Measurements from ENCODE around the gene INPP4A. TPM values are rescaled to one million over a fixed set of nuclear protein-coding genes. Genes with fewer than 3 reads are reported as not detected.
A peak's percentile ranks its signal among the peaks of the same experiment; 100 is the strongest.

Gene INPP4A
- polyA plus RNA-seq, 2 of the 4 experiments (the other 2 are of a cell fraction), result 9.4 to 16.0 TPM

GRCh38 chr2:98463551-98463971 is 18.9 kb downstream of the INPP4A start:
- ChIA-PET CTCF (no interaction called here), POLR2A (no interaction called here)
- TF ChIP-seq MAFK (IDR thresholded peaks at IDR 0.05; ENCODE audit: partially characterized antibody) (peak; percentile 55), RAD21 (conservative IDR thresholded peaks at IDR 0.05 in 1 of 2, IDR thresholded peaks at IDR 0.05 in 1 of 2) (no peak)
- Histone ChIP-seq H3K4me1 (peaks cover 34% of the 10 kb centered on the region), H3K4me2 (no peak overlapping the region), H3K27ac (no peak overlapping the region), H3K9me3 (no peaks in the 10 kb centered on the region), H3K4me3 (no peak overlapping the region)
- DNase-seq (ENCODE audit: low read depth in 1 of 2, low spot score in 1 of 2) (no peak), ATAC-seq (no peak), FAIRE-seq (no peak)
- WGBS (ENCODE audit: missing lambda C conversion rate), result 94% methylated on average over 10 of the region's 10 CpGs

GRCh38 chr2:98463988-98464771 is 19.5 kb downstream of the INPP4A start:
- WGBS (ENCODE audit: missing lambda C conversion rate), result 85% methylated on average over 10 of the region's 10 CpGs
- Histone ChIP-seq H3K4me1 (peaks cover 28% of the 10 kb centered on the region), H3K27ac (no peak overlapping the region), H3K4me2 (no peak overlapping the region), H3K9me3 (no peaks in the 10 kb centered on the region), H3K4me3 (no peak overlapping the region)
- POLR2A ChIA-PET, result no interaction called here
- CTCF ChIA-PET, result interaction anchor here (1.6 kb wide), 1 partner anchor 8 kb away, joined by 4 read pairs; no protein-coding TSS in a partner anchor
- FAIRE-seq (no peak), DNase-seq (ENCODE audit: low read depth in 1 of 2, low spot score in 1 of 2) (no peak), ATAC-seq (no peak; a peak in 1 of 6 replicates)
- TF ChIP-seq, protein P1, sequence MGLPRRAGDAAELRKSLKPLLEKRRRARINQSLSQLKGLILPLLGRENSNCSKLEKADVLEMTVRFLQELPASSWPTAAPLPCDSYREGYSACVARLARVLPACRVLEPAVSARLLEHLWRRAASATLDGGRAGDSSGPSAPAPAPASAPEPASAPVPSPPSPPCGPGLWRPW (IDR thresholded peaks at IDR 0.05), result no peak
- TF ChIP-seq ZNF302 (CRISPR knock-in tag; IDR thresholded peaks at IDR 0.05) (no peak), REST (IDR thresholded peaks at IDR 0.05) (no peak), ELK1 (IDR thresholded peaks at IDR 0.05; ENCODE audit: low read depth, low read length) (no peak), PBX3 (IDR thresholded peaks at IDR 0.05) (no peak), ZC3H11A (IDR thresholded peaks at IDR 0.05) (no peak), MYC (IDR thresholded peaks at IDR 0.05; ENCODE audit: borderline replicate concordance, low read length) (no peak), RFX5 (IDR thresholded peaks at IDR 0.05) (no peak), FOSL2 (IDR thresholded peaks at IDR 0.05) (no peak), FOSL2 (CRISPR knock-in tag; IDR thresholded peaks at IDR 0.05) (no peak), ZSCAN20 (CRISPR knock-in tag; IDR thresholded peaks at IDR 0.05) (no peak), TP53 (CRISPR knock-in tag; IDR thresholded peaks at IDR 0.05) (no peak), FOSB (CRISPR knock-in tag; IDR thresholded peaks at IDR 0.05) (no peak), NR3C1 (IDR thresholded peaks at IDR 0.05) (no peak)
